IMR-90 (cell line): ENCODE results near the gene PIAS1. TPM values are rescaled to one million over a fixed set of nuclear protein-coding genes. Genes with fewer than 3 reads are reported as not detected.

Experiments used
- ATAC-seq: fragments of 200-7000 bp; cut with Tn5 transposase; 2 replicates; pipeline ENCODE4 v1.9.1; 2020; ENCODE audit warnings: low read depth, mild to moderate bottlenecking, moderate library complexity
- BruUV-seq: library from RNA; stranded (reverse); fragments of 400-500 nt; replicated peaks from 2 replicates; lab custom pipeline; 2021; lab: Mats Ljungman, UMichigan
- CTCF ChIA-PET: fragments of 300-600 bp; formaldehyde crosslinking; extraction: SDS; loops from one replicate; lab custom pipeline; 2021; ENCODE audit warnings: antibody characterized with exemption; lab: Yijun Ruan, JAX
- POLR2A ChIA-PET: fragments of 300-600 bp; sonication (Branson Sonifier 250); formaldehyde crosslinking; loops from one replicate; lab custom pipeline; 2022; ENCODE audit warnings: antibody characterized with exemption; ENCODE audit not compliant: unreplicated experiment; lab: Charles Lee
- DNase-seq: peaks from one replicate; pipeline ENCODE4 v3.0.0; 2013
- H2AFZ ChIP-seq: replicated peaks from 2 replicates; pipeline ENCODE3; 2013; ENCODE audit warnings: low read length, mild to moderate bottlenecking; ENCODE audit not compliant: poor library complexity
- H2AK5ac ChIP-seq: 2 replicates; pipeline ENCODE4 v1.6.1; 2013; ENCODE audit warnings: low read depth, low read length, inconsistent platforms
- H2AK9ac ChIP-seq: replicated peaks from 2 replicates; pipeline ENCODE3; 2013; ENCODE audit warnings: mild to moderate bottlenecking, low read depth, low read length, moderate library complexity; ENCODE audit not compliant: poor library complexity
- H2BK120ac ChIP-seq: 2 replicates; pipeline ENCODE4 v1.6.1; 2013; ENCODE audit warnings: low read depth, low read length, inconsistent platforms
- H2BK15ac ChIP-seq: 3 replicates; pipeline ENCODE4 v1.6.1; 2013; ENCODE audit warnings: low read depth, low read length, inconsistent platforms
- H2BK20ac ChIP-seq: 2 replicates; pipeline ENCODE4 v1.6.1; 2013; ENCODE audit warnings: low read depth, mild to moderate bottlenecking, inconsistent platforms, low read length, moderate library complexity
- H2BK5ac ChIP-seq: 2 replicates; pipeline ENCODE4 v1.6.1; 2013; ENCODE audit warnings: mild to moderate bottlenecking, low read depth, low read length, inconsistent platforms; ENCODE audit not compliant: poor library complexity, severe bottlenecking
- H3K14ac ChIP-seq: replicated peaks from 2 replicates; pipeline ENCODE4 v1.6.1; 2013; ENCODE audit warnings: low read depth, low read length, inconsistent platforms
- H3K18ac ChIP-seq: 2 replicates; pipeline ENCODE4 v1.6.1; 2013; ENCODE audit warnings: low read depth, low read length, control low read depth
- H3K23ac ChIP-seq: 2 replicates; pipeline ENCODE4 v1.6.1; 2013; ENCODE audit warnings: low read depth, low read length, inconsistent platforms
- H3K27ac ChIP-seq: 2 replicates; pipeline ENCODE4 v1.5.1; 2013; ENCODE audit warnings: mild to moderate bottlenecking, control low read depth, low read length; ENCODE audit not compliant: insufficient read depth
- H3K27me3 ChIP-seq: 2 replicates; pipeline ENCODE4 v1.6.1; 2013; ENCODE audit warnings: low read length; ENCODE audit not compliant: control insufficient read depth, insufficient read depth
- H3K36me3 ChIP-seq: 2 replicates; pipeline ENCODE4 v1.6.1; 2013; ENCODE audit warnings: low read length, mixed read lengths; ENCODE audit not compliant: control insufficient read depth, insufficient read depth
- H3K4ac ChIP-seq: 2 replicates; pipeline ENCODE4 v1.6.1; 2013; ENCODE audit warnings: low read depth, low read length, inconsistent platforms
- H3K4me1 ChIP-seq: 2 replicates; pipeline ENCODE4 v1.6.1; 2013; ENCODE audit warnings: low read length, mixed read lengths; ENCODE audit not compliant: control insufficient read depth, insufficient read depth
- H3K4me2 ChIP-seq: 2 replicates; pipeline ENCODE4 v1.6.1; 2013; ENCODE audit warnings: low read depth, mild to moderate bottlenecking, control low read depth, low read length, moderate library complexity
- H3K4me3 ChIP-seq: 2 replicates; pipeline ENCODE4 v1.5.1; 2013; ENCODE audit warnings: low read depth, mild to moderate bottlenecking, control low read depth, low read length, moderate library complexity; ENCODE audit not compliant: insufficient read depth
- H3K56ac ChIP-seq: 2 replicates; pipeline ENCODE4 v1.6.1; 2013; ENCODE audit warnings: low read length, inconsistent platforms; ENCODE audit not compliant: insufficient read depth; ENCODE audit errors: extremely low read depth
- H3K79me1 ChIP-seq, 2 experiments: 2 replicates each; pipeline ENCODE4 v1.6.1; 2013; ENCODE audit warnings: low read length in 2 of 2, inconsistent platforms in 1 of 2, low read depth in 1 of 2
- H3K9ac ChIP-seq: 2 replicates; pipeline ENCODE4 v1.6.1; 2013; ENCODE audit warnings: low read depth, low read length, control low read depth
- H3K9me1 ChIP-seq: 2 replicates; pipeline ENCODE4 v1.6.1; 2013; ENCODE audit warnings: low read length, inconsistent platforms; ENCODE audit not compliant: insufficient read depth
- H3K9me3 ChIP-seq: 2 replicates; pipeline ENCODE4 v1.6.1; 2013; ENCODE audit warnings: low read length; ENCODE audit not compliant: control insufficient read depth, insufficient read depth
- H4K20me1 ChIP-seq: 2 replicates; pipeline ENCODE4 v1.6.1; 2013; ENCODE audit warnings: low read length, inconsistent platforms; ENCODE audit not compliant: insufficient read depth
- H4K5ac ChIP-seq: 2 replicates; pipeline ENCODE4 v1.6.1; 2013; ENCODE audit warnings: mild to moderate bottlenecking, low read depth, low read length, control low read depth
- H4K8ac ChIP-seq, 2 experiments: 2 replicates each; pipeline ENCODE4 v1.6.1; 2013; ENCODE audit warnings: low read depth in 2 of 2, low read length in 2 of 2, control low read depth in 1 of 2, inconsistent platforms in 1 of 2
- H4K91ac ChIP-seq: 2 replicates; pipeline ENCODE4 v1.6.1; 2013; ENCODE audit warnings: low read depth, low read length, inconsistent platforms; ENCODE audit not compliant: insufficient read depth
- CEBPB ChIP-seq: IDR thresholded peaks from 2 replicates; pipeline ENCODE4 v1.6.1; 2012; ENCODE audit warnings: low read depth, low read length, improper control_type of control experiment
- MXI1 ChIP-seq: IDR thresholded peaks from 2 replicates; pipeline ENCODE4 v1.6.1; 2012; ENCODE audit warnings: low read depth, mild to moderate bottlenecking, low read length, moderate library complexity, borderline replicate concordance
- NFE2L2 ChIP-seq: fragments of 150-350 bp; IDR thresholded peaks from 2 replicates; pipeline ENCODE4 v1.6.1; 2016; ENCODE audit warnings: low read depth, mild to moderate bottlenecking, low read length
- POLR2A ChIP-seq: IDR thresholded peaks from 2 replicates; pipeline ENCODE4 v1.6.1; 2012; ENCODE audit warnings: mild to moderate bottlenecking, low read depth, low read length
- RAD21 ChIP-seq: IDR thresholded peaks from 2 replicates; pipeline ENCODE4 v1.6.1; 2012; ENCODE audit warnings: low read length, improper control_type of control experiment
- WGBS, 2 experiments: methylation state at CpG; one replicate each; pipeline versions ENCODE4 v1.1.5 to v1.1.7; 2013; ENCODE audit warnings: missing lambda C conversion rate in 2 of 2; ENCODE audit not compliant: insufficient read length in 1 of 2; ENCODE audit errors: extremely low coverage in 2 of 2; 5-methylcytosine and 5-hydroxymethylcytosine counted together
- dilution Hi-C: fragments of 300-500 bp; cut with HindIII; formaldehyde crosslinking; loops from one replicate; pipeline ENCODE4 v1.14.3; 2018; ENCODE audit warnings: low sequenced_read_pairs; ENCODE audit not compliant: unreplicated experiment
- in situ Hi-C: fragments of 300-500 bp; cut with MboI; formaldehyde crosslinking; loops from 3 replicates; pipeline ENCODE4 v1.14.3; 2019; ENCODE audit warnings: low sequenced_read_pairs, inconsistent platforms, mixed read lengths
- intact Hi-C: fragments of 100-400 bp; cut with micrococcal nuclease; formaldehyde crosslinking; loops from 2 replicates; pipeline ENCODE4 v1.10.0; 2022
- polyA plus RNA-seq, 3 experiments: library from polyadenylated mRNA; depleted of rRNA; stranded (reverse); fragments of >200 nt; gene quantifications; 2 replicates each; pipeline ENCODE4 v1.2.3, GENCODE V29; 2012; ENCODE audit warnings: low replicate concordance in 1 of 3
- total RNA-seq: library from RNA; depleted of rRNA; stranded (reverse); fragments of >200 nt; gene quantifications from 2 replicates; pipeline ENCODE4 v1.2.3, GENCODE V29; 2012
- TF ChIP-seq, protein P1 (sequence below): conservative IDR thresholded peaks from 2 replicates; pipeline ENCODE4 v1.5.1; 2012; ENCODE audit warnings: mild to moderate bottlenecking, low read depth, low read length, improper control_type of control experiment
- TF ChIP-seq, protein P2 (sequence below): fragments of 150-350 bp; IDR thresholded peaks from 2 replicates; pipeline ENCODE4 v1.6.1; 2016; ENCODE audit warnings: low read depth, mild to moderate bottlenecking, low read length, moderate library complexity, borderline replicate concordance

The PIAS1 gene
- total and polyA plus RNA-seq, 2 of the 4 experiments (the other 2 are of a cell fraction) = 20.0 to 63.6 TPM

DNA sequence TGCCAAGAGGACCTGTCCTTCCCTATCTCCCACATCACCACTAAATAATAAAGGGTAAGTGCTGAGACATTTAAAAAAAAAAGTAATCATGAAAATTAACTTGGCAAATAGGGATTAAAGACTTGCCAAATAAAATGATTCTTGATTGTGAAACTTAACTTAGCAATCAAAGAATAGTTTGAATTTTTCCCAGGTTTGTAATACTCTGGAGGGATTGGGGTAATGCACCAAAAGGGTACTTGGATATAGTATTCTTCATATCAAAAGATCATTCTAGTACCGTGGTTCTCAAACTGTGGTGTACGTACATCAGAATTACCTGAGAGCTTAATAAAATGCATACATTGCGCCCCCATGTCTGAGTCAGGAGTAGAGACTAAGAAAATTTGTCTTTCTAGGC, 122.5 kb downstream of the PIAS1 start:
- no peak overlapping the region for H3K18ac ChIP-seq
- no peak overlapping the region for H3K27ac ChIP-seq
- TF ChIP-seq NFE2L2 (no peak), CEBPB (peak; percentile 19; the same call in 1 of the 2 replicates), MXI1 (no peak), RAD21 (no peak), POLR2A (no peak)
- TF ChIP-seq, protein P1, sequence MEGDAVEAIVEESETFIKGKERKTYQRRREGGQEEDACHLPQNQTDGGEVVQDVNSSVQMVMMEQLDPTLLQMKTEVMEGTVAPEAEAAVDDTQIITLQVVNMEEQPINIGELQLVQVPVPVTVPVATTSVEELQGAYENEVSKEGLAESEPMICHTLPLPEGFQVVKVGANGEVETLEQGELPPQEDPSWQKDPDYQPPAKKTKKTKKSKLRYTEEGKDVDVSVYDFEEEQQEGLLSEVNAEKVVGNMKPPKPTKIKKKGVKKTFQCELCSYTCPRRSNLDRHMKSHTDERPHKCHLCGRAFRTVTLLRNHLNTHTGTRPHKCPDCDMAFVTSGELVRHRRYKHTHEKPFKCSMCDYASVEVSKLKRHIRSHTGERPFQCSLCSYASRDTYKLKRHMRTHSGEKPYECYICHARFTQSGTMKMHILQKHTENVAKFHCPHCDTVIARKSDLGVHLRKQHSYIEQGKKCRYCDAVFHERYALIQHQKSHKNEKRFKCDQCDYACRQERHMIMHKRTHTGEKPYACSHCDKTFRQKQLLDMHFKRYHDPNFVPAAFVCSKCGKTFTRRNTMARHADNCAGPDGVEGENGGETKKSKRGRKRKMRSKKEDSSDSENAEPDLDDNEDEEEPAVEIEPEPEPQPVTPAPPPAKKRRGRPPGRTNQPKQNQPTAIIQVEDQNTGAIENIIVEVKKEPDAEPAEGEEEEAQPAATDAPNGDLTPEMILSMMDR = no peak
- TF ChIP-seq, protein P2, sequence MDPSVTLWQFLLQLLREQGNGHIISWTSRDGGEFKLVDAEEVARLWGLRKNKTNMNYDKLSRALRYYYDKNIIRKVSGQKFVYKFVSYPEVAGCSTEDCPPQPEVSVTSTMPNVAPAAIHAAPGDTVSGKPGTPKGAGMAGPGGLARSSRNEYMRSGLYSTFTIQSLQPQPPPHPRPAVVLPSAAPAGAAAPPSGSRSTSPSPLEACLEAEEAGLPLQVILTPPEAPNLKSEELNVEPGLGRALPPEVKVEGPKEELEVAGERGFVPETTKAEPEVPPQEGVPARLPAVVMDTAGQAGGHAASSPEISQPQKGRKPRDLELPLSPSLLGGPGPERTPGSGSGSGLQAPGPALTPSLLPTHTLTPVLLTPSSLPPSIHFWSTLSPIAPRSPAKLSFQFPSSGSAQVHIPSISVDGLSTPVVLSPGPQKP = no peak
- H2BK5ac ChIP-seq = peak overlapping the region; percentile 23
- H2BK20ac ChIP-seq = no peak overlapping the region
- H2BK15ac ChIP-seq = no peak overlapping the region
- H2AK5ac ChIP-seq = no peak overlapping the region
- peaks cover 6% of the 10 kb centered on the region for H3K4me1 ChIP-seq
- H3K36me3 ChIP-seq = peaks cover 12% of the 10 kb centered on the region
- H3K23ac ChIP-seq = no peak overlapping the region
- H4K5ac ChIP-seq = 0 out of 2 replicates have a peak overlapping the region, but pooled peaks have one; percentile 2
- no peaks in the 10 kb centered on the region for H4K20me1 ChIP-seq
- no TSS peak for BruUV-seq
- no peaks in the 10 kb centered on the region for H3K9me3 ChIP-seq
- H3K56ac ChIP-seq = no peak overlapping the region
- DNase-seq = no peak
- H2BK120ac ChIP-seq = no peak overlapping the region
- no peak overlapping the region for H3K9ac ChIP-seq
- dilution Hi-C loops = no loop called here
- H2AFZ ChIP-seq = no peak overlapping the region
- no CpG with 5 or more reads among the region's 3 CpGs for WGBS, 2 experiments
- intact Hi-C loops = no loop called here
- peak overlapping the region; percentile 40; the same call in 1 of the 2 replicates for H3K4me2 ChIP-seq
- in situ Hi-C loops = no loop called here
- ChIA-PET CTCF (interaction anchor here (0.7 kb wide), 1 partner anchor 8 kb away, joined by 3 read pairs; no protein-coding TSS in a partner anchor), POLR2A (no interaction called here)
- peaks cover 8 to 10% of the 10 kb centered on the region in 2 experiments; a peak in 3 of 4 replicates for H3K79me1 ChIP-seq
- no peak overlapping the region for H3K4me3 ChIP-seq
- H4K91ac ChIP-seq = no peak overlapping the region
- no peak for ATAC-seq
- no peak overlapping the region for H3K4ac ChIP-seq
- no peak overlapping the region for H3K14ac ChIP-seq
- no peak overlapping the region for H2AK9ac ChIP-seq
- peaks cover 9% of the 10 kb centered on the region for H3K9me1 ChIP-seq
- H3K27me3 ChIP-seq = no peaks in the 10 kb centered on the region
- no peak overlapping the region for H4K8ac ChIP-seq
